Osteocyte (in vitro differentiated cells): ENCODE measurements around the gene PJA2. TPM values are rescaled to one million over a fixed set of nuclear protein-coding genes. Genes with fewer than 3 reads are reported as not detected.
A peak's percentile ranks its signal among the peaks of the same experiment; 100 is the strongest.

Experiments
- DNase-seq: peaks from one replicate; pipeline ENCODE4 v3.0.0; 2021; ENCODE audit warnings: mixed read lengths; ENCODE audit not compliant: unreplicated experiment; ENCODE audit errors: extremely low spot score
- H3K27ac Mint-ChIP-seq: one replicate; pipeline ENCODE4 v1.8.0; 2021; ENCODE audit warnings: mild to moderate bottlenecking, mixed read lengths; ENCODE audit not compliant: unreplicated experiment
- H3K27me3 Mint-ChIP-seq: one replicate; pipeline ENCODE4 v1.8.0; 2021; ENCODE audit warnings: mixed read lengths; ENCODE audit not compliant: unreplicated experiment
- H3K36me3 Mint-ChIP-seq: one replicate; pipeline ENCODE4 v1.8.0; 2021; ENCODE audit warnings: mixed read lengths; ENCODE audit not compliant: unreplicated experiment
- H3K4me1 Mint-ChIP-seq: one replicate; pipeline ENCODE4 v1.8.0; 2021; ENCODE audit warnings: mixed read lengths; ENCODE audit not compliant: unreplicated experiment
- H3K4me3 Mint-ChIP-seq: one replicate; pipeline ENCODE4 v1.8.0; 2021; ENCODE audit warnings: mild to moderate bottlenecking, moderate library complexity, mixed read lengths; ENCODE audit not compliant: unreplicated experiment
- H3K9me3 Mint-ChIP-seq: one replicate; pipeline ENCODE4 v1.8.0; 2021; ENCODE audit warnings: mixed read lengths; ENCODE audit not compliant: unreplicated experiment
- total RNA-seq: library from RNA; stranded (reverse); gene quantifications from 2 replicates; pipeline ENCODE4 v1.2.1, GENCODE V29; 2021
- TF ChIP-seq, protein P1 (sequence below): fragments of 200-600 bp; sonication (generic); IDR thresholded peaks from 2 replicates; pipeline ENCODE4 v1.5.0; 2021; ENCODE audit warnings: antibody characterized with exemption, mild to moderate bottlenecking, moderate library complexity

Gene PJA2
- total RNA-seq, 1 donor from 2014 or later = 102 TPM

DNA sequence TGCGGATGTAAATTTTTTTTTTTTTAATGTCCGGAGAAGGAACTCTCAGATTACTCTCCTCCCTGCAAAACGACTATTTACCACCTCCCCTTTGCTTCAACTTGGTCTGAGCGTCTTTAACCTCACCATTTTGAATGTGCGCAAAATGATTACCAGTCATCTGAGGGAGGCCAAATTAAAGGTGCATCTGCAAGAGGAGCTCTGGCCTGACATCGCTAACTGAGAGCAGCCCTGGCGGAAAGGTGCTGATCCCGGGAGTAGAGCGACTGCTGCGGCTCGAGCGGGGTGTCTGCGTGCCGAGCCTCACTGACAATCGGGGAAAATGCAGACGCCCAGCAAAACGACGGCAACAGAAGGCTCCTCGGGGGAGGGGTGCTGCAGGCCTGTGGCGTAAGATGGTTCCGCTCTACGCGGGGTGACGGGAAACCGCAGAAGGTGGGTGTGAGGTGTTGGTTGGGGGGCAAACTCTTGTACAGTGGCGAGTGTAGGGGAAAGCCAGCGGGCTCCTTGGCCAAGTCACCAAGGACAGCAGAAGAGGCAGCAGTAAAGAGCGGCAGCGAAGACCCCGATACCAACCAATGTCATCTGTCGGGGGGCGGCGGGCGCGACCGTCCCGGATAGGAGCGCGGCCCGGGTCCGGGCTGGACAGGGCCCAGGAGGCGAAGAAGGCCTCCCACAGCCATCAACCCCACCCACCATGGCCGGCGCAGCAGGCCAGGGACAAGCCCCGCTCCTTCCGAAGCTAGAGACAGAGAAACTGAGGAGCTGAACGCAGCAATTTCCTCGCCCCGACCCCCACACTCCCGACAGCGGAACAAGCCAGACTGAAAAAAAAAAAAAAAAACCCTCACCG, 557 bp downstream of the PJA2 start:
- Mint-ChIP-seq H3K36me3 (peaks cover 4% of the 10 kb centered on the region), H3K4me3 (peak overlapping the region; percentile 94), H3K9me3 (no peaks in the 10 kb centered on the region), H3K4me1 (peaks cover 56% of the 10 kb centered on the region), H3K27me3 (no peaks in the 10 kb centered on the region), H3K27ac (peak overlapping the region; percentile 98)
- TF ChIP-seq, protein P1, sequence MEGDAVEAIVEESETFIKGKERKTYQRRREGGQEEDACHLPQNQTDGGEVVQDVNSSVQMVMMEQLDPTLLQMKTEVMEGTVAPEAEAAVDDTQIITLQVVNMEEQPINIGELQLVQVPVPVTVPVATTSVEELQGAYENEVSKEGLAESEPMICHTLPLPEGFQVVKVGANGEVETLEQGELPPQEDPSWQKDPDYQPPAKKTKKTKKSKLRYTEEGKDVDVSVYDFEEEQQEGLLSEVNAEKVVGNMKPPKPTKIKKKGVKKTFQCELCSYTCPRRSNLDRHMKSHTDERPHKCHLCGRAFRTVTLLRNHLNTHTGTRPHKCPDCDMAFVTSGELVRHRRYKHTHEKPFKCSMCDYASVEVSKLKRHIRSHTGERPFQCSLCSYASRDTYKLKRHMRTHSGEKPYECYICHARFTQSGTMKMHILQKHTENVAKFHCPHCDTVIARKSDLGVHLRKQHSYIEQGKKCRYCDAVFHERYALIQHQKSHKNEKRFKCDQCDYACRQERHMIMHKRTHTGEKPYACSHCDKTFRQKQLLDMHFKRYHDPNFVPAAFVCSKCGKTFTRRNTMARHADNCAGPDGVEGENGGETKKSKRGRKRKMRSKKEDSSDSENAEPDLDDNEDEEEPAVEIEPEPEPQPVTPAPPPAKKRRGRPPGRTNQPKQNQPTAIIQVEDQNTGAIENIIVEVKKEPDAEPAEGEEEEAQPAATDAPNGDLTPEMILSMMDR = no peak
- DNase-seq = no peak

DNA sequence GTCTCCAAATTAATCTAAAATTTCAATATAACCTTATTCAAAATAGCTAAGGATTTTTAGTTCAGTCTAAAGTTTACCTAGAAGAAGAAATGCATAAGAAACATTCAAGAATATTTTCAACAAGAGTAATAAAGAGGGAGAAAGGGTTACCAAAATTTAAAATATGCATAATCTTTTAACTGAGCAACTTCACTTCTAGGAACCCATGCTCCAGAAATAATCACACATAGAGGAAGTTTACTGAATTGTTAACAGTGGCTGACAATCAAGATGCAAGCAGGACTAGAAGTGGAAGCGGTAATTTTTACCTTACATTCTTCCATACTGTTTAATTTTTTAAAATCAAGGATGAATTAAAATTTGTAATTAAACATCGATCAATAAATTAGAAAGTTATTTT, 1.9 kb downstream of the PJA2 start:
- peak overlapping the region; percentile 98 for H3K27ac Mint-ChIP-seq
- H3K4me1 Mint-ChIP-seq = peaks cover 46% of the 10 kb centered on the region
- TF ChIP-seq, protein P1 = no peak
- no peaks in the 10 kb centered on the region for H3K27me3 Mint-ChIP-seq
- peaks cover 7% of the 10 kb centered on the region for H3K36me3 Mint-ChIP-seq
- no peaks in the 10 kb centered on the region for H3K9me3 Mint-ChIP-seq
- DNase-seq = no peak
- peak overlapping the region; percentile 94 for H3K4me3 Mint-ChIP-seq

DNA sequence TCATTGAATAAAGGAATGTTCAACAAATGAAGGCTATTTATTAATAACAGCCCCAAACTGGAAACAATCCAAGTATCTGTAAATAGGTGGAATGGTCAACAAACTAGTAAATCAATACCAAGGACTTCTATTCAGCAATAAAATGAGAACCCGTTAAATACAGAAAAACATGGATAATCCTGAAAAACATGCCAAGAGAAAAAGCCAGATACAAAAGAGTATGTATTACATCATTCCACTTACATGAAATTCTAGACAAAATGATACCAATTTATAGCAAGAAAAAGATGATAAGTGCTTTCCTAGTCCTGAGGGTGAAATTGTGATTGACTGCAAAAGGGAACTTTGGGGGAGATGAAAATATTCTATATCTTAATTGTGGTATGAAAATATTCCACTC, 3.1 kb downstream of the PJA2 start:
- peak overlapping the region; percentile 94 for H3K4me3 Mint-ChIP-seq
- peaks cover 52% of the 10 kb centered on the region for H3K4me1 Mint-ChIP-seq
- H3K27me3 Mint-ChIP-seq = no peaks in the 10 kb centered on the region
- H3K9me3 Mint-ChIP-seq = no peaks in the 10 kb centered on the region
- TF ChIP-seq, protein P1 = no peak
- H3K36me3 Mint-ChIP-seq = peaks cover 9% of the 10 kb centered on the region
- no peak for DNase-seq
- peak overlapping the region; percentile 55 for H3K27ac Mint-ChIP-seq

DNA sequence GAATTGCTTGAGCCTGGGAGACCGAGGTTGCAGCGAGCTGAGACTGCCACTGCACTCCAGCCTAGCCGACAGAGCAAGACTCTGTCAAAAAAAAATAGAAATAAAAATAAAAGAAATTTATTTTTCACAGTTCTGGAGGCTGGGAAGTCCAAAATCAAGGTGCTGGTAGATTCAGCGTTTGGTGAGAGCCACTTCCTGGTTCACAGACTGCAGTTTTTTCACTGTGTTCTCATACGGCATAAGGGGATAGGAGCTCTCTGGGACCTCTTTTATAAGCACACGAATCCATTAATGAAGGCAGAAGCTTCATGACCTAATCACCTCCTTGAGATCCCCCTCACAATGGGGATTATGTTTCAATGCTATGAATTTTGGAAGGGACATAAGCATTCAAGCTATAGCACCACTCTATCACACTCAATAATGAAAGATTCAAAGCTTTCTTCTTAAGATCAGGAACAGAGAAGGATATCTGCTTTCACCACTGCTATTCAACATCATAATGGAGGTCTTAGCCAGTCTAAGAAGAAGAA, 5.3 kb downstream of the PJA2 start:
- no peak for DNase-seq
- Mint-ChIP-seq H3K4me3 (no peak overlapping the region), H3K36me3 (peaks cover 14% of the 10 kb centered on the region), H3K4me1 (peaks cover 58% of the 10 kb centered on the region), H3K27ac (no peak overlapping the region), H3K9me3 (no peaks in the 10 kb centered on the region), H3K27me3 (no peaks in the 10 kb centered on the region)
- TF ChIP-seq, protein P1 = no peak

DNA sequence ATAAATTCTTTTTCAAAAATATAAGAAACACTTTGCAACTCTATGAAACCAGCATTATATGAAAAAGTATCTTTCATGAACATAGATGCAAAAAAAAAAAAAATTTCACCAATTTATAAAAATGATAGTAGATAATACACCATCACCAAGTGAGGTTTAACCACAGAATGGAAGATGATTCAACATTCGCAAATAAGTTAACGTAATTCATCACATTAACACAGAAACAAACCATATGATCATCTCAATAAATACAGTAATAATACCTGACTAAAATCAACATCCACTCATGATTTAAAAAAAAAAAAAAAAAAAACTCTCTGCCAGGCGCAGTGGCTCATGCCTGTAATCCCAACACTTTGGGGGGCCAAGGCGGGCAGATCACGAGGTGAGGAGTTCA, 6.3 kb downstream of the PJA2 start:
- no peak for DNase-seq
- H3K4me3 Mint-ChIP-seq = no peak overlapping the region
- H3K36me3 Mint-ChIP-seq = peaks cover 17% of the 10 kb centered on the region
- no peaks in the 10 kb centered on the region for H3K9me3 Mint-ChIP-seq
- TF ChIP-seq, protein P1 = no peak
- H3K27me3 Mint-ChIP-seq = no peaks in the 10 kb centered on the region
- H3K27ac Mint-ChIP-seq = no peak overlapping the region
- peaks cover 62% of the 10 kb centered on the region for H3K4me1 Mint-ChIP-seq
